ENCODE results near the gene NAA50.

Gene NAA50

DNA sequence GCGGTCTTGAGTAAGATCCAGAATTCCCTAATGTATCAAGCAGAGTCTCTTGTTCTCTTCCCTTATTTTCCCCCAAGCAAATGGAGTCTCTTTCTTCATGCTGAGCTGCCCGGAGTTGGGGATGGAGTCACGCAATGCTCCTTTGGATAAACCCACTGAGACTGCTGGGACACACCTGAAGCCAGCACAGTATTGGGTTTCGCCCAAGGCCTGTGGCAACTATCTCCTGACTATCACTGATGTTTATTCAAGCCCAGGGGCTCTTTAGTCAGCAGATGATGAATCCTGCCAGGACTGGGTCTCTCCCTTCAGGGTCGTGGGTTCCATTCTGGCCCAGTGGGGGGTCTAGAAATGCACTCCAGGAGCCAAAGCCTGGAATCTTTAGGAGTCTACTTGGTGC lies 60.9 kb downstream of the NAA50 start:
- Histone ChIP-seq H3K27me3 (ENCODE audit: low read depth, low read length) (no peaks in the 10 kb centered on the region), H2AFZ (ENCODE audit: low read depth, low read length) (no peak overlapping the region), H3K4me1 (ENCODE audit: low read length) (no peaks in the 10 kb centered on the region), H3K79me2 (ENCODE audit: low read length) (no peaks in the 10 kb centered on the region), H3K4me3 (ENCODE audit: low read length) (no peak overlapping the region), H3K36me3 (replicated peaks; ENCODE audit: low read depth, low read length) (peaks cover 7% of the 10 kb centered on the region), H4K20me1 (ENCODE audit: insufficient read depth, low read length) (no peaks in the 10 kb centered on the region), H3K27ac (ENCODE audit: low read length) (no peak overlapping the region), H3K9me3 (ENCODE audit: insufficient read depth, low read length) (peaks cover 9% of the 10 kb centered on the region; the same call in 1 of the 2 replicates), H3K4me2 (ENCODE audit: low read length) (no peak overlapping the region), H3K9ac (ENCODE audit: low read length) (no peak overlapping the region)
- no peak for TF ChIP-seq EZH2phosphoT487 (IDR thresholded peaks at IDR 0.05; ENCODE audit: low read depth)
- TF ChIP-seq CTCF (IDR thresholded peaks at IDR 0.05; ENCODE audit: low read depth, low read length) = no peak

DNA sequence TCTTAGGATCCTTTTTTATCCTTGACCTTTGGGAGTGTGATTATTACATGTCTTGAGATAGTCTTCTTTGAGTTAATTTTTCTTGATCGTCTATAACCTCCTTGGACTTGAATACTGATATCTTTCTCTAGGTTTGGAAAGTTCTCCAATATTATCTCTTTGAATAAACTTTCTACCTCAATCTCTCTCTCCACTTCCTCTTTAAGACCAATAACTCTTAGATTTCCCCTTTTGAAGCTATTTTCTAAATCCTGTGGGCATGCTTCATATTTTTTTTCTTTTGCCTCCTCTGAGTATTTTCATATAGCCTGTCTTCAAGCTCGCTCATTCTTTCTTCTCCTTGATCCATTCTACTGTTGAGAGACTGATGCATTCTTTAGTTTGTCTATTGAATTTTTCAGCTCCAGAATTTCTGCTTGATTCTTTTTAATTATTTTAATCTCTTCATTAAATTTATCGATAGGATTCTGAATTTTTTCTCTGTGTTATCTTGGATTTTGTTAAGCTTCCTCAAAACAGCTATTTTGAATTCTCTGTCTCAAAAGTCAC lies 61.7 kb downstream of the NAA50 start:
- Histone ChIP-seq H3K27me3 (ENCODE audit: low read depth, low read length) (no peaks in the 10 kb centered on the region), H4K20me1 (ENCODE audit: insufficient read depth, low read length) (no peaks in the 10 kb centered on the region), H3K27ac (ENCODE audit: low read length) (no peak overlapping the region), H2AFZ (ENCODE audit: low read depth, low read length) (no peak overlapping the region), H3K79me2 (ENCODE audit: low read length) (no peaks in the 10 kb centered on the region), H3K9me3 (ENCODE audit: insufficient read depth, low read length) (peaks cover 9% of the 10 kb centered on the region; the same call in 1 of the 2 replicates), H3K4me2 (ENCODE audit: low read length) (no peak overlapping the region), H3K36me3 (replicated peaks; ENCODE audit: low read depth, low read length) (peaks cover 7% of the 10 kb centered on the region), H3K4me1 (ENCODE audit: low read length) (no peaks in the 10 kb centered on the region), H3K4me3 (ENCODE audit: low read length) (no peak overlapping the region), H3K9ac (ENCODE audit: low read length) (no peak overlapping the region)
- TF ChIP-seq EZH2phosphoT487 (IDR thresholded peaks at IDR 0.05; ENCODE audit: low read depth) (no peak), CTCF (IDR thresholded peaks at IDR 0.05; ENCODE audit: low read depth, low read length) (no peak)

- no peaks in the 10 kb centered on the region for H3K9me3 ChIP-seq (ENCODE audit: insufficient read depth, low read length)
- TF ChIP-seq EZH2phosphoT487 (IDR thresholded peaks at IDR 0.05; ENCODE audit: low read depth) = no peak
- H3K4me3 ChIP-seq (ENCODE audit: low read length) = no peak overlapping the region
Observed at GRCh38 chr3:113678773-113679172, 67.3 kb downstream of the NAA50 start.

GRCh38 chr3:113677737-113678136 lies 68.3 kb downstream of the NAA50 start:
- no peak overlapping the region for H3K4me2 ChIP-seq (ENCODE audit: low read length)
- no peak overlapping the region for H3K4me3 ChIP-seq (ENCODE audit: low read length)
- H3K4me1 ChIP-seq (ENCODE audit: low read length) = peaks cover 6% of the 10 kb centered on the region
- TF ChIP-seq EZH2phosphoT487 (IDR thresholded peaks at IDR 0.05; ENCODE audit: low read depth) (no peak), CTCF (IDR thresholded peaks at IDR 0.05; ENCODE audit: low read depth, low read length) (no peak)
- no peaks in the 10 kb centered on the region for H3K79me2 ChIP-seq (ENCODE audit: low read length)
- H3K36me3 ChIP-seq (replicated peaks; ENCODE audit: low read depth, low read length) = no peaks in the 10 kb centered on the region
- no peaks in the 10 kb centered on the region for H4K20me1 ChIP-seq (ENCODE audit: insufficient read depth, low read length)
- H2AFZ ChIP-seq (ENCODE audit: low read depth, low read length) = no peak overlapping the region
- no peaks in the 10 kb centered on the region for H3K9me3 ChIP-seq (ENCODE audit: insufficient read depth, low read length)
- H3K27me3 ChIP-seq (ENCODE audit: low read depth, low read length) = no peaks in the 10 kb centered on the region
- H3K27ac ChIP-seq (ENCODE audit: low read length) = no peak overlapping the region
- no peak overlapping the region for H3K9ac ChIP-seq (ENCODE audit: low read length)

More at GRCh38 chr3:113678773-113679172, 67.3 kb downstream of the NAA50 start:
- H3K27me3 ChIP-seq (ENCODE audit: low read depth, low read length) = no peaks in the 10 kb centered on the region
- peaks cover 6% of the 10 kb centered on the region for H3K4me1 ChIP-seq (ENCODE audit: low read length)
- H3K79me2 ChIP-seq (ENCODE audit: low read length) = no peaks in the 10 kb centered on the region
- no peak overlapping the region for H3K4me2 ChIP-seq (ENCODE audit: low read length)
- no peak overlapping the region for H3K9ac ChIP-seq (ENCODE audit: low read length)
- H3K27ac ChIP-seq (ENCODE audit: low read length) = no peak overlapping the region
- no peak overlapping the region for H2AFZ ChIP-seq (ENCODE audit: low read depth, low read length)
- H4K20me1 ChIP-seq (ENCODE audit: insufficient read depth, low read length) = no peaks in the 10 kb centered on the region
- no peaks in the 10 kb centered on the region for H3K36me3 ChIP-seq (replicated peaks; ENCODE audit: low read depth, low read length)

Data from OCI-LY3 (cell line).